OCI-LY3 (cell line): ENCODE data around the gene SMG5.

Experiments
- H2AFZ ChIP-seq: fragments of 200-600, 300-600 bp; shearing (Covaris generic); 2 replicates; pipeline ENCODE4 v1.6.0; 2014; ENCODE audit warnings: antibody characterized with exemption, low read depth, low read length
- H3K27ac ChIP-seq: fragments of 200-600, 300-600 bp; sonication (generic); 2 replicates; pipeline ENCODE4 v1.5.1; 2014; ENCODE audit warnings: mild to moderate bottlenecking, low read length, moderate library complexity, mixed read lengths
- H3K27me3 ChIP-seq: fragments of 200-600, 300-600 bp; sonication (generic); 2 replicates; pipeline ENCODE4 v1.6.1; 2014; ENCODE audit warnings: low read depth, low read length, mixed read lengths
- H3K36me3 ChIP-seq: fragments of 200-600, 300-600 bp; sonication (generic); replicated peaks from 2 replicates; pipeline ENCODE3; 2014; ENCODE audit warnings: low read depth, low read length, mixed read lengths
- H3K4me1 ChIP-seq: fragments of 300-600, 200-600 bp; sonication (generic); 2 replicates; pipeline ENCODE4 v1.6.1; 2014; ENCODE audit warnings: low read length, mixed read lengths
- H3K4me2 ChIP-seq: fragments of 200-600, 300-600 bp; sonication (generic); 2 replicates; pipeline ENCODE4 v1.6.1; 2014; ENCODE audit warnings: low read length, mixed read lengths
- H3K4me3 ChIP-seq: fragments of 300-600, 200-600 bp; sonication (generic); 2 replicates; pipeline ENCODE4 v1.5.1; 2014; ENCODE audit warnings: antibody characterized with exemption, mild to moderate bottlenecking, low read length, moderate library complexity
- H3K79me2 ChIP-seq: fragments of 300-600, 200-600 bp; shearing (Covaris generic); 2 replicates; pipeline ENCODE4 v1.6.1; 2014; ENCODE audit warnings: mild to moderate bottlenecking, low read length, mixed read lengths
- H3K9ac ChIP-seq: fragments of 300-600, 200-600 bp; shearing (Covaris generic); 2 replicates; pipeline ENCODE4 v1.6.0; 2014; ENCODE audit warnings: mild to moderate bottlenecking, low read length, moderate library complexity
- H3K9me3 ChIP-seq: fragments of 200-600, 300-600 bp; shearing (Covaris generic); 2 replicates; pipeline ENCODE4 v1.6.1; 2014; ENCODE audit warnings: low read length, mixed read lengths; ENCODE audit not compliant: insufficient read depth
- H4K20me1 ChIP-seq: fragments of 200-600, 300-600 bp; sonication (generic); 2 replicates; pipeline ENCODE4 v1.6.1; 2016; ENCODE audit warnings: low read length, mixed read lengths; ENCODE audit not compliant: insufficient read depth
- CTCF ChIP-seq: fragments of 200-600, 300-600 bp; sonication (generic); IDR thresholded peaks from 2 replicates; pipeline ENCODE4 v1.5.1; 2014; ENCODE audit warnings: antibody characterized with exemption, low read length, low read depth
- EZH2phosphoT487 ChIP-seq: fragments of 200-600 bp; shearing (Covaris generic); IDR thresholded peaks from 2 replicates; pipeline ENCODE4 v1.6.1; 2018; ENCODE audit warnings: antibody characterized with exemption, mixed run types, low read depth

SMG5 gene

GRCh38 chr1:156246241-156246780 is 36.3 kb downstream of the SMG5 start:
- Histone ChIP-seq H3K4me3 (no peak overlapping the region), H3K36me3 (peaks cover 9% of the 10 kb centered on the region), H3K9ac (no peak overlapping the region), H3K27me3 (no peaks in the 10 kb centered on the region), H2AFZ (no peak overlapping the region), H3K4me1 (no peaks in the 10 kb centered on the region), H4K20me1 (peaks cover 4% of the 10 kb centered on the region; the same call in 1 of the 2 replicates), H3K27ac (no peak overlapping the region), H3K4me2 (no peak overlapping the region), H3K79me2 (no peaks in the 10 kb centered on the region), H3K9me3 (no peaks in the 10 kb centered on the region)
- TF ChIP-seq EZH2phosphoT487 (no peak), CTCF (no peak)

GRCh38 chr1:156245451-156246232 is 37.0 kb downstream of the SMG5 start:
- H3K27ac ChIP-seq, result no peak overlapping the region

GRCh38 chr1:156244712-156245111 is 37.9 kb downstream of the SMG5 start:
- TF ChIP-seq CTCF, result no peak
- no peak for TF ChIP-seq EZH2phosphoT487
- Histone ChIP-seq H3K4me2 (no peak overlapping the region), H3K27ac (no peak overlapping the region), H3K79me2 (no peaks in the 10 kb centered on the region), H4K20me1 (peaks cover 4% of the 10 kb centered on the region; the same call in 1 of the 2 replicates), H3K36me3 (no peaks in the 10 kb centered on the region), H3K9ac (no peak overlapping the region), H3K9me3 (no peaks in the 10 kb centered on the region), H3K4me3 (no peak overlapping the region), H3K4me1 (no peaks in the 10 kb centered on the region), H3K27me3 (no peaks in the 10 kb centered on the region), H2AFZ (no peak overlapping the region)

More at GRCh38 chr1:156245451-156246232, 37.0 kb downstream of the SMG5 start:
- no peak overlapping the region for H3K4me2 ChIP-seq
- H3K9me3 ChIP-seq, result no peaks in the 10 kb centered on the region
- H4K20me1 ChIP-seq, result peaks cover 4% of the 10 kb centered on the region; the same call in 1 of the 2 replicates
- H2AFZ ChIP-seq, result no peak overlapping the region
- H3K27me3 ChIP-seq, result no peaks in the 10 kb centered on the region
- H3K79me2 ChIP-seq, result no peaks in the 10 kb centered on the region
- no peaks in the 10 kb centered on the region for H3K4me1 ChIP-seq
- no peak overlapping the region for H3K9ac ChIP-seq
- no peak overlapping the region for H3K4me3 ChIP-seq
- TF ChIP-seq EZH2phosphoT487 (no peak), CTCF (no peak)
- H3K36me3 ChIP-seq, result peaks cover 3% of the 10 kb centered on the region

GRCh38 chr1:156244126-156244525 is 38.5 kb downstream of the SMG5 start:
- Histone ChIP-seq H3K27ac (no peak overlapping the region), H3K9ac (no peak overlapping the region)
- TF ChIP-seq EZH2phosphoT487 (no peak), CTCF (no peak)

More at GRCh38 chr1:156244126-156244525, 38.5 kb downstream of the SMG5 start:
- Histone ChIP-seq H3K4me2 (no peak overlapping the region), H3K79me2 (no peaks in the 10 kb centered on the region), H3K9me3 (no peaks in the 10 kb centered on the region), H3K4me3 (no peak overlapping the region), H3K36me3 (peaks cover 3% of the 10 kb centered on the region), H2AFZ (no peak overlapping the region), H4K20me1 (peaks cover 4% of the 10 kb centered on the region; the same call in 1 of the 2 replicates), H3K27me3 (no peaks in the 10 kb centered on the region), H3K4me1 (no peaks in the 10 kb centered on the region)
